K562 (cell line): ENCODE measurements around the gene PPP1R12C. TPM values are rescaled to one million over a fixed set of nuclear protein-coding genes. Genes with fewer than 3 reads are reported as not detected.

ENCODE experiments used
- ADNP ChIP-seq: fragments of 200-800 bp; sonication (Bioruptor generic); IDR thresholded peaks from 2 replicates; pipeline ENCODE4 v1.6.1; 2016; ENCODE audit warnings: missing genetic modification characterization, missing compliant biosample characterization
- CHD7 ChIP-seq: fragments of 200-600 bp; sonication (generic); IDR thresholded peaks from one replicate; pipeline ENCODE4 v1.6.1; 2012; ENCODE audit warnings: mild to moderate bottlenecking, low read depth, low read length, inconsistent platforms
- CSDE1 ChIP-seq, 2 experiments: fragments of 450-650 bp; IDR thresholded peaks; 2 replicates each; pipeline ENCODE4 v1.6.1; 2016; ENCODE audit warnings: mild to moderate bottlenecking in 1 of 2
- DDX20 ChIP-seq: fragments of 450-650 bp; IDR thresholded peaks from 2 replicates; pipeline ENCODE4 v1.6.1; 2016; ENCODE audit warnings: missing genetic modification characterization, low read depth, mild to moderate bottlenecking, missing compliant biosample characterization, moderate library complexity
- E2F3 ChIP-seq: fragments of 250-450 bp; sonication (Bioruptor Pico); IDR thresholded peaks from 2 replicates; pipeline ENCODE4 v1.4.0; 2020; ENCODE audit warnings: mild to moderate bottlenecking
- HMG20B ChIP-seq: fragments of 250-450 bp; sonication (Bioruptor Pico); IDR thresholded peaks from 2 replicates; pipeline ENCODE4 v1.5.0; 2021; ENCODE audit warnings: mild to moderate bottlenecking
- HNRNPLL ChIP-seq: fragments of 200-400 bp; formaldehyde crosslinking; IDR thresholded peaks from 2 replicates; pipeline ENCODE4 v1.6.1; 2017; ENCODE audit warnings: low read length, low read depth, mild to moderate bottlenecking; ENCODE audit not compliant: poor library complexity, severe bottlenecking
- THAP12 ChIP-seq: fragments of 250-450 bp; sonication (Bioruptor Pico); IDR thresholded peaks from 2 replicates; pipeline ENCODE4 v1.9.0; 2021; ENCODE audit warnings: mild to moderate bottlenecking, inconsistent platforms
- UBTF ChIP-seq, 2 experiments: IDR thresholded peaks; 2 replicates each; pipeline ENCODE4 v1.6.1; 2012; ENCODE audit warnings: improper control_type of control experiment in 2 of 2, low read depth in 2 of 2, low read length in 2 of 2, borderline replicate concordance in 1 of 2
- ZNF785 ChIP-seq: fragments of 250-450 bp; sonication (Bioruptor Pico); IDR thresholded peaks from 2 replicates; pipeline ENCODE4 v1.4.0; 2020; ENCODE audit warnings: mild to moderate bottlenecking
- polyA plus RNA-seq, 8 experiments: library from polyadenylated mRNA; depleted of rRNA in 4 of 8; stranded (reverse) in 5 of 8; unstranded in 3 of 8; fragments of >200 nt; fragmentation: Nextera tagmentation in 2 of 8; fragmentation: Illumina TruSeq in 1 of 8; extraction: Ambion mirVana in 2 of 8; extraction: Trizol in 1 of 8; gene quantifications; 2 replicates each; pipeline versions ENCODE4 v1.2.1 to v1.2.3, GENCODE V29; 2011 to 2014; ENCODE audit warnings: inconsistent platforms in 1 of 8, missing spikeins in 1 of 8
- total RNA-seq, 7 experiments: library from RNA; depleted of rRNA in 6 of 7; stranded (reverse); fragments of >200 nt in 6 of 7; fragmentation: Illumina TruSeq in 2 of 7; extraction: Trizol in 2 of 7; gene quantifications; 2 replicates each; pipeline versions ENCODE4 v1.2.1 to v1.2.3, GENCODE V29; 2011 to 2021; ENCODE audit warnings: low replicate concordance in 1 of 7

PPP1R12C gene
- total and polyA plus RNA-seq, 9 of the 15 experiments (the other 6 are each of a cell fraction or from before 2014, with no cell fraction given): 1.8 to 136 (median 33.7) TPM

GRCh38 chr19:55158848-55159749 lies 41.7 kb upstream of the PPP1R12C start (continued):
- TF ChIP-seq CHD7 (no peak), HMG20B (CRISPR knock-in tag) (no peak), DDX20 (tag) (no peak), E2F3 (CRISPR knock-in tag) (no peak; the same call in 1 of the 2 replicates), HNRNPLL (no peak), THAP12 (CRISPR knock-in tag) (no peak), CSDE1 (IDR thresholded peaks at IDR 0.05) (no peak), ZNF785 (CRISPR knock-in tag) (no peak), ADNP (tag) (no peak), UBTF (IDR thresholded peaks at IDR 0.05; ENCODE audit: borderline replicate concordance in 1 of 2, low read depth in 2 of 2, low read length in 2 of 2) (no peak)
